K562 (cell line): ENCODE data around the gene C20orf141.

Source experiments
- POLR2H ChIP-seq: IDR thresholded peaks from 2 replicates; pipeline ENCODE4 v1.6.1; 2016; ENCODE audit warnings: missing genetic modification characterization, low read depth, mild to moderate bottlenecking, control low read depth, missing compliant biosample characterization, moderate library complexity
- TOE1 ChIP-seq, 2 experiments: fragments of 450-650 bp in 1 of 2; sonication (generic) in 1 of 2; formaldehyde crosslinking in 1 of 2; IDR thresholded peaks; 2 replicates each; pipeline versions ENCODE4 v1.7.1 to v1.8.0; 2016 to 2022; ENCODE audit warnings: borderline replicate concordance in 2 of 2, mild to moderate bottlenecking in 2 of 2, antibody characterized with exemption in 1 of 2, inconsistent platforms in 1 of 2, low read depth in 1 of 2, missing genetic modification reagents in 1 of 2, moderate library complexity in 1 of 2
- YY1 ChIP-seq, 3 experiments: IDR thresholded peaks; 2 replicates each; pipeline ENCODE4 v1.6.1; 2011; ENCODE audit warnings: low read length in 2 of 3, mild to moderate bottlenecking in 2 of 3, moderate library complexity in 2 of 3, borderline replicate concordance in 1 of 3, control low read depth in 1 of 3, low read depth in 1 of 3; ENCODE audit not compliant: insufficient read depth in 3 of 3, insufficient replicate concordance in 2 of 3, control insufficient read depth in 1 of 3, insufficient read length in 1 of 3; ENCODE audit errors: extremely low read depth in 1 of 3
- ZNF24 ChIP-seq: fragments of 450-650 bp; IDR thresholded peaks from 2 replicates; pipeline ENCODE4 v1.6.1; 2016
- ZNF512 ChIP-seq: IDR thresholded peaks from 2 replicates; pipeline ENCODE4 v1.6.1; 2016; ENCODE audit warnings: missing genetic modification characterization, missing compliant biosample characterization
- TF ChIP-seq, protein P1 (sequence below): IDR thresholded peaks from 2 replicates; pipeline ENCODE4 v1.6.1; 2011; ENCODE audit warnings: borderline replicate concordance, low read depth, mild to moderate bottlenecking, moderate library complexity, low read length; ENCODE audit not compliant: insufficient read depth, poor library complexity, severe bottlenecking

- TF ChIP-seq TOE1 (IDR thresholded peaks at IDR 0.05; ENCODE audit: borderline replicate concordance) = no peak
- TF ChIP-seq TOE1 (CRISPR knock-in tag; IDR thresholded peaks at IDR 0.05; ENCODE audit: borderline replicate concordance, low read depth) = no peak
- no peak for TF ChIP-seq ZNF512 (tag)
- TF ChIP-seq ZNF24 = no peak
- no peak for TF ChIP-seq YY1 (IDR thresholded peaks at IDR 0.05; ENCODE audit: borderline replicate concordance in 1 of 3, control insufficient read depth in 1 of 3, extremely low read depth in 1 of 3, insufficient read depth in 3 of 3, insufficient read length in 1 of 3, insufficient replicate concordance in 2 of 3, low read depth in 1 of 3, low read length in 2 of 3)
- no peak for TF ChIP-seq POLR2H
- TF ChIP-seq, protein P1, sequence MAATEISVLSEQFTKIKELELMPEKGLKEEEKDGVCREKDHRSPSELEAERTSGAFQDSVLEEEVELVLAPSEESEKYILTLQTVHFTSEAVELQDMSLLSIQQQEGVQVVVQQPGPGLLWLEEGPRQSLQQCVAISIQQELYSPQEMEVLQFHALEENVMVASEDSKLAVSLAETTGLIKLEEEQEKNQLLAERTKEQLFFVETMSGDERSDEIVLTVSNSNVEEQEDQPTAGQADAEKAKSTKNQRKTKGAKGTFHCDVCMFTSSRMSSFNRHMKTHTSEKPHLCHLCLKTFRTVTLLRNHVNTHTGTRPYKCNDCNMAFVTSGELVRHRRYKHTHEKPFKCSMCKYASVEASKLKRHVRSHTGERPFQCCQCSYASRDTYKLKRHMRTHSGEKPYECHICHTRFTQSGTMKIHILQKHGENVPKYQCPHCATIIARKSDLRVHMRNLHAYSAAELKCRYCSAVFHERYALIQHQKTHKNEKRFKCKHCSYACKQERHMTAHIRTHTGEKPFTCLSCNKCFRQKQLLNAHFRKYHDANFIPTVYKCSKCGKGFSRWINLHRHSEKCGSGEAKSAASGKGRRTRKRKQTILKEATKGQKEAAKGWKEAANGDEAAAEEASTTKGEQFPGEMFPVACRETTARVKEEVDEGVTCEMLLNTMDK = no peak
These were observed 14.6 kb downstream of the C20orf141 start for GRCh38 chr20:2829376-2829775.
